Body of pancreas (tissue), 4 donors: Measurements from ENCODE around the gene ACTG1.

ENCODE experiments used
- POLR2A ChIP-seq, 3 donors: fragments of 450-650 bp; IDR thresholded peaks; one replicate each; pipeline ENCODE4 v1.6.1; 2016; ENCODE audit warnings: antibody characterized with exemption in 3 of 3, mild to moderate bottlenecking in 2 of 3
- TF ChIP-seq, protein P1 (sequence below), 7 experiments: fragments of 450-650 bp in 4 of 7; fragments of 200-600 bp in 3 of 7; sonication (generic) in 3 of 7; IDR thresholded peaks; one replicate each; pipeline ENCODE4 v1.5.1; 2016 to 2019; ENCODE audit warnings: antibody characterized with exemption in 7 of 7

DNA sequence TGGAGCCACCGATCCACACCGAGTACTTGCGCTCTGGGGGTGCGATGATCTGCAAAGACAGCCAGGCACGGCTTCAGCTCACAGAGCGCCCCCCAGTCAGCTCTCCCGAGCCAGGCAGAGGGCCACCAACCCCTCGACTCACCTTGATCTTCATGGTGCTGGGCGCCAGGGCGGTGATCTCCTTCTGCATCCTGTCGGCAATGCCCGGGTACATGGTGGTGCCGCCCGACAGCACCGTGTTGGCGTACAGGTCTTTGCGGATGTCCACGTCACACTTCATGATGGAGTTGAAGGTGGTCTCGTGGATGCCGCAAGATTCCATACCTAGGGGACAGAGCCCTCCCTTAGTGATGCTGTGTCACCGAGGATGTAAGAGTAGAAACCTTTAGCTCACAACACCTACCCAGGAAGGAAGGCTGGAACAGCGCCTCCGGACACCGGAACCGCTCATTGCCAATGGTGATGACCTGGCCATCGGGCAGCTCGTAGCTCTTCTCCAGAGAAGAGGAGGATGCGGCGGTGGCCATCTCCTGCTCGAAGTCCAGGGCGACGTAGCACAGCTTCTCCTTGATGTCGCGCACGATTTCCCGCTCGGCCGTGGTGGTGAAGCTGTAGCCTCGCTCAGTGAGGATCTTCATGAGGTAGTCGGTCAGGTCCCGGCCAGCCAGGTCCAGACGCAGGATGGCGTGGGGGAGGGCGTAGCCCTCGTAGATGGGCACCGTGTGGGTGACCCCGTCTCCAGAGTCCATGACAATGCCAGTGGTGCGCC is 1.6 kb downstream of the ACTG1 start:
- TF ChIP-seq POLR2A (IDR thresholded peaks at IDR 0.05), result no peak
- TF ChIP-seq, protein P1, sequence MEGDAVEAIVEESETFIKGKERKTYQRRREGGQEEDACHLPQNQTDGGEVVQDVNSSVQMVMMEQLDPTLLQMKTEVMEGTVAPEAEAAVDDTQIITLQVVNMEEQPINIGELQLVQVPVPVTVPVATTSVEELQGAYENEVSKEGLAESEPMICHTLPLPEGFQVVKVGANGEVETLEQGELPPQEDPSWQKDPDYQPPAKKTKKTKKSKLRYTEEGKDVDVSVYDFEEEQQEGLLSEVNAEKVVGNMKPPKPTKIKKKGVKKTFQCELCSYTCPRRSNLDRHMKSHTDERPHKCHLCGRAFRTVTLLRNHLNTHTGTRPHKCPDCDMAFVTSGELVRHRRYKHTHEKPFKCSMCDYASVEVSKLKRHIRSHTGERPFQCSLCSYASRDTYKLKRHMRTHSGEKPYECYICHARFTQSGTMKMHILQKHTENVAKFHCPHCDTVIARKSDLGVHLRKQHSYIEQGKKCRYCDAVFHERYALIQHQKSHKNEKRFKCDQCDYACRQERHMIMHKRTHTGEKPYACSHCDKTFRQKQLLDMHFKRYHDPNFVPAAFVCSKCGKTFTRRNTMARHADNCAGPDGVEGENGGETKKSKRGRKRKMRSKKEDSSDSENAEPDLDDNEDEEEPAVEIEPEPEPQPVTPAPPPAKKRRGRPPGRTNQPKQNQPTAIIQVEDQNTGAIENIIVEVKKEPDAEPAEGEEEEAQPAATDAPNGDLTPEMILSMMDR (IDR thresholded peaks at IDR 0.05), result peak in 1 of 7 experiments; percentile 1
